GM19452 (cell line): ENCODE data around the gene GNAI2.
"Not testable (repeated sequence)": the region's sequence is repeated elsewhere in the genome, so short reads cannot be mapped to it uniquely, and the experiment has no call there.

ENCODE experiments used
- ATAC-seq: cut with Tn5 transposase; IDR thresholded peaks from one replicate; pipeline ENCODE4 v1.9.1; 2021; ENCODE audit not compliant: unreplicated experiment

The GNAI2 gene

GRCh38 chr3:50275141-50275995, 39.4 kb downstream of the GNAI2 start:
- no peak for ATAC-seq

DNA sequence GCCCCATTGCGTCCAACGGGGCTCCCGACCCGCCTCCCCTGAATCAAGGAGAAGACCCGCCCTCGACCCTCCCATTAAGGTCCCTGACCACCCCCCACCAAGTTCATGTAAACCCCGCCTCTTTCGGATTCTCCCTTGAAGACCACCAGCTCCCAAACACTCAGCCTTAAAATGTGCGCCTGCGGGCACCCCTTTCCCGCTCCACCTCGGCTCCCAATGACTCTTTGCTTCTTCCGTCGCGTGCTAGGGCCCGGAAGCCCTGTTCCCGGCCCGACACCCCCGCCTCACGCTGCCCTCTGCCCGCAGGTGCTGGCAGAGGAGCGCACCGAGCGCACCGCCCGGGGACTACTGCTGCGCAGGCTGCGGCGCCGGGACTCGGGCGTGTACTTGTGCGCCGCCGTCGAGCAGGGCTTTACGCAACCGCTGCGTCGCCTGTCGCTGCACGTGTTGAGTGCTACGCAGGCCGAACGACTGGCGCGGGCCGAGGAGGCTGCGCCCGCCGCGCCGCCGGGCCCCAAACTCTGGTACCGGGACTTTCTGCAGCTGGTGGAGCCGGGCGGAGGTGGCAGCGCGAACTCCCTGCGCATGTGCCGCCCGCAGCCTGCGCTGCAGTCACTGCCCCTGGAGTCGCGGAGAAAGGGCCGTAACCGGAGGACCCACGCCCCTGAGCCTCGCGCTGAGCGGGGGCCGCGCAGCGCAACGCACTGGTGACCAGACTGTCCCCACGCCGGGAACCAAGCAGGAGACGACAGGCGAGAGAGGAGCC, 40.2 kb downstream of the GNAI2 start:
- ATAC-seq = no peak

GRCh38 chr3:50276762-50277101, 40.7 kb downstream of the GNAI2 start:
- ATAC-seq = no peak

DNA sequence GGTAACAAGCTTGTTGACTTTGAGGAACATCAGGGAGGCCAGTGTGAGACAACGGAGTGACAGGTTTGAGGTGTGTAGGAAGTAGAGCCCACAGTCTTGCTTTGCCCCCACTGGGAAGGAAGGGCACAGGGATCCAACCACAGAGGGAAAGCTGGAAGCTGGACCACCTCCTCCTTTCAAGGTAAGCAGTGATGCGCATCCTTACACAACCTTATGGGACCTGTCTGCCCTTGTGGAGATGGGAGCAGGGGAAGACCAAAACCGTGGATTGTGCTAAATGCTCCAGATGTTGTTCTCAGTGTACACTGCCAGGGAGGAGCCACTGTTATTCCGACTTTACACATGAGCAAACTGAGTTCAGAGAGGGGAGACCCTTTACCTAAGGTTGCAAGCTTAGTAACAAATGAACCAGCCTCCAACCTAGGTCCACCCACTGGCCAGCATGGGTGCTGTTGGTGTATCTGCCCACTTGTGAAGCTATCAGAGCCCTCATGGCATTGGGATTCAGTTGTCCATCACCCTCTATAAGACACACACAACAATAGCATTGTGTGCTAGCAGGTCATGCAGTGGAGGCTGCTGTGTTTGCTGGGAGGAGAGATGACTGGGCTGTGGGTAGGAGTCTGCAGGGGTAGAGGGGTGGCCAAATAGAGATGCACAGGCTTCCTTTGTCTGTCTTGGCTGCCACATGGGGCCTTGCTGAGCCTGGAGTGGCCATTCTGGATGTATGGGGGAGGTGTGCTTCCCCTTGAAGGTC, 42.3 kb downstream of the GNAI2 start:
- ATAC-seq = no peak

DNA sequence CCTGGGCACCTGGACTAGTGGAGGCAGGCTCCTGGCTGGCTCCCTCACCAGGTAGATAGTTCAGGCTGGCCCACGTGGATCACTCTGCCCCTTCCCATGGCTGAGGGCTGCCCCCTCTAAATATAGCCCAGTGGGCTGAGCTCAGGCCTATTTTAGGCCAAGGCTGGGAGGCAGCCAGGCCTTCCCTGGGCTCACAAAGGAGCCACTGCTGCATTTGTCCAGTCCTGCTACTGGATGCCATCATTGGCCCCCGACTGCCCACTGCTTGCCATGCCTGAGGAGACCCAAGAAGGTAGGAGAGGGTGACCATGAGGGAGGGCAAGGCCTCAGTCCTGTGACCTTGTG, 42.8 kb downstream of the GNAI2 start, which contains the start of gene LSMEM2:
TSS of gene LSMEM2 (plus strand) at position 208 of the 345 bp plus-strand sequence. CDS start at position 235, 27 bp downstream.
- ATAC-seq = no peak

- ATAC-seq = no peak
Observed at GRCh38 chr3:50279255-50280016, 43.4 kb downstream of the GNAI2 start.

- ATAC-seq = not testable (repeated sequence)
Observed at GRCh38 chr3:50284121-50284520, 48.1 kb downstream of the GNAI2 start.

DNA sequence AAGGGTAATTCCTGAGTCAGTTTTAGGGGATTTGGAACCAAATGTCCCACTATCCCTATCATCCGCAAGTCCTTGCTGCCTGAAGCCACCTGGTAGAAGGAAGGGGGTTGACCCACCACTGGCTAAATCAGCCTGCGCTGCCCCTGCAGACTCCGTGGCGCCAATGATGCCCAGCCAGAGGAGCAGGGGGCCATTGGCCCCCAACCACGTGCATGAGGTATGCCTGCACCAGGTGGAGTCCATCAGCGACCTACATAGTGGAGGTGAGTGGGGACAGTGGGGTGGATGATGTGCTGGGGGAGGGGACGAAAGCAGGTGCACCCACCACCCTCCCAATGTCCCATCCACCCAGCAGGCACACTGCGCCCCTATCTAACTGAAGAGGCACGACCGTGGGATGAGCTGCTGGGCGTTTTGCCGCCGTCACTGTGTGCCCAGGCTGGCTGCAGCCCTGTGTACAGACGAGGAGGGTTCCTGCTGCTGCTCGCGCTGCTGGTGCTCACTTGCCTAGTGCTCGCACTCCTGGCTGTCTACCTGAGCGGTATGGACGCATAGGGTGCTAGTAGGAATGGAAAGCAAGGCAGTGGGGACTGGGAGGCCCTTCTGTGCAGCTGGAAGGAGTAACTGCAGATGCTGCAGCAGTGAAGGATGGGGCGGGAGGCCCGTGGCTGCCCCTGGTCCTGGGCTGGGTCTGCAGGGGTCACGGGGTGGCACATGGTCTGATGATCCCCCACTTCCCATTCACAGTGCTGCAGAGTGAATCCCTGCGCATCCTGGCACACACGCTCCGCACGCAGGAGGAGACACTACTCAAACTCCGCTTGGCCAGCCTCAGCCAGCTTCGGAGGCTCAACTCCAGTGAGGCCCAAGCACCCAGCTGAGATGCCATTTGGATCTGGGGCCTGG, 50.6 kb downstream of the GNAI2 start:
- no peak for ATAC-seq

- ATAC-seq = no peak
Observed at GRCh38 chr3:50287262-50287661, 51.3 kb downstream of the GNAI2 start.

DNA sequence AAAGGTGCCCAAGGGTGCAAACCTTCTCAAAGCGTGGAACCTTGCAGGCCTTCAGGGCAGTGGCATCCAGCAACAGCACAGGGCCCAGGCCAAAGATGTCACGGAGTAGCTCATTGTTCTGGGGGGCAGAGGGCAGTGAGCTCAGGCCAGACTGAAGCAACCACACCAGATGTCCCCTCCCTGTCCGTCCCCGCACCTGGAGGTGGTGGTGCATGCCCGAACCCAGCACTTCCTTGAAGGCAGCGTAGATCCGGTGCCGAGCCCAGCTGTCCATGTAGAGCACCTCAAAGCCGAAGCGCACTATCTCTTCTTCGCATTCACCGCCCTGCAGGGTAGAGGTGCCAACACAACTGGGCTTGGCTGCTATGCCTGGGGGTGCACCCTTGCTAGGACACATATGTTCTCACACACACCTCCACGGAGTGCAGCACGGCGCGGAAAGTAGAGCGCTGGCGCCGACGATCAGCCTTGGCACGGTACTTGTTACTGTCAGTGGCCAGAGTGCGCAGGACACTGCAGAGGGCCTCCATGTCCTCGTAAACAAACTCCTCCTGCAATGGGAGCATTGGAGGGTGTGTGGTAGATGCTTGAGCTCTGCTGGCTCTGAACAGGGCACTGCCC, 52.5 kb downstream of the GNAI2 start:
- ATAC-seq = no peak

DNA sequence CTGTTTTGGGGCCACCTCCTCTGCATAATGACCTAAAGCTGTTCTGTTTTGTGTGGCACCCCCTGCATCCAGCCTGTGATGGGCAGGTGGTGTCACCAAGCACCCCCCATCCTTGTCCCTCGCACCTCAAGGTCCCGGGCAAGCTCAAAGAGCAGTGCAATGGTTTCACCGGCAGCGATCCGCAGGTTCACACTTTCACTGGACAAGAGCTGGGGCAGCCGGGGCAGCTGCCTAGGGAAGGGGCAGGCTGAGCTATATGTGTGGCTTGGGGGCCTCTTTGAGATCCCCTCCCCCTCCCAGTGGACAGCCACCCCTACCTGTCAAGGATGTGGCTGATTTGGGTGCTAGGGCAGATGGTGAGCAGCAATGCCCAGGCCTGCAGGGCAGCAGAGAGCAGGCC, 53.1 kb downstream of the GNAI2 start:
- no peak for ATAC-seq

GRCh38 chr3:50290161-50290641, 54.2 kb downstream of the GNAI2 start:
- no peak for ATAC-seq

- ATAC-seq = peak; percentile 96
Observed at GRCh38 chr3:50292159-50293078, 56.4 kb downstream of the GNAI2 start, which contains the start of gene IFRD2. IFRD2 (minus strand) TSS chr3:50292429; CDS start chr3:50292274, 155 bp downstream.

- ATAC-seq = no peak
Observed at GRCh38 chr3:50293079-50293801, 57.2 kb downstream of the GNAI2 start.

GRCh38 chr3:50294089-50294488, 58.1 kb downstream of the GNAI2 start:
- ATAC-seq = no peak

DNA sequence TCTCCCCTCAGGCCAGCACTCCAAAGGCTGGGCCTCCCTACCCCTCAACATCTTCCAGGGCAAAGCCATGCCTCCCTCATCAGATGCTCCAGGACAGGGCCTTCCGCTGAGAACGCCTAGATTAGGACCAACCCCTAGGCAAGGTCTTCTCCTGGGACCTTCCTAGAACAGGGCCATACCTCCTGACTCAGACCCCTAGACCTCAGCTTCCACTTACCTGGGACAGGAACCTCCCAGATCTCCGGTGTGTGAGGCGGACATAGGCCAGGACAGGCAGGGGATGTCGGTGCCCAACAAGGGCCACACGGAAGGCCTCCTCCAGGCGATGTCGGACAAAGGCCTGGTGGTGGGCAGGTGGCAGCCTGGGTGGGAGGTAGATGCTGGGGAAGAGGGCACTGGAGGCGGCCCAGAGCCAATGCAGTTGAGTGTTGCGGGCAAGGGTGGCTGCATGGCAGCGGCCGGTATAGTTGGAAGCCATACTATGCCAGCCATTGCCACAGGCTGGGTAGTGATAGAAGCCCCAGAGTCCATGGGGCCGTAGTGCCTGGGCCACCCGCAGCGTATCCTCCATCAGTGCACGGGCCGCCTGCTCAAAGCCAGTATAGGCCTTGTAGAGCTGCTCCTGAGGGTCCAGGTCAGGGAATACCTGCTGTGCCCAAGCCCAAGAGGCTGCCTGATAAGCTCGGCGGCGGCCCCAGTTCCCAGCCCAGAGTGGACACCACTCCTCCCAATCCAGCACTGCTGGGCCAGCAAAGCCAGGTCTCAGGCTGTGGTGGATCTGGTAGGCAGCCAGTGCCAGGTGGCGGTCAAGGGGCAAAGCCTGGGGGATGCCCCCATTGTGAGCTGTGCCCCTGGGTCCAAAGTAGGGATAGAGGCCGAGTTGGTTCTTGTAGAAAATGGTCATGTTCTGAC, 58.7 kb downstream of the GNAI2 start:
- ATAC-seq = no peak
